A172 (cell line): ENCODE measurements around the gene ATXN1. TPM values are rescaled to one million over a fixed set of nuclear protein-coding genes. Genes with fewer than 3 reads are reported as not detected.

Experiments used
- DNase-seq: peaks from one replicate; pipeline ENCODE4 v3.0.0-alpha.2; 2015; ENCODE audit warnings: low spot score
- total RNA-seq: library from RNA; depleted of rRNA; stranded (reverse); fragments of >200 nt; shearing (Covaris generic); gene quantifications from 2 replicates; pipeline ENCODE4 v1.2.3, GENCODE V29; 2014

Gene ATXN1
- total RNA-seq, 1 experiment from 2014 or later: 12.4 TPM

- DNase-seq: no peak
Observed at GRCh38 chr6:16783509-16783908, 22.2 kb upstream of the ATXN1 start.

DNA sequence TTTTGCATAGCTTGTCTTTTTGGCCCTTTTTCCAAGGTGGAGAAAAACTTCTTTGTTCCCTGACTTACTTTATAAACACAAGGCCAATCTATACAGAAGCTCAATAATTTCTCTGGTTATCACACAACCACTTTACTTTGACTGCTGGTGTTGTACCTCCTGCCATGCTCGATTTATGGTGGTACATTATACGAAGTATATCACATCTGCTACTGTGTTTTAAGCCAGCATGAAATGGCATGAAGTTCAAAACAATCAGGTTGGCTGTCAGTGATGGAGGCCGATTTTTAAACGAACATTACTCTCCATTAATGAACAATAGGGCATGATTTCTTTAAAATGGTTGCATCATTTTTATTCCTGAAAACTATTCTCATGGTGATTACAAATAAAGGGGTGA lies 21.0 kb upstream of the ATXN1 start:
- no peak for DNase-seq

- DNase-seq: no peak
Observed at GRCh38 chr6:16781348-16782169, 20.3 kb upstream of the ATXN1 start.

DNA sequence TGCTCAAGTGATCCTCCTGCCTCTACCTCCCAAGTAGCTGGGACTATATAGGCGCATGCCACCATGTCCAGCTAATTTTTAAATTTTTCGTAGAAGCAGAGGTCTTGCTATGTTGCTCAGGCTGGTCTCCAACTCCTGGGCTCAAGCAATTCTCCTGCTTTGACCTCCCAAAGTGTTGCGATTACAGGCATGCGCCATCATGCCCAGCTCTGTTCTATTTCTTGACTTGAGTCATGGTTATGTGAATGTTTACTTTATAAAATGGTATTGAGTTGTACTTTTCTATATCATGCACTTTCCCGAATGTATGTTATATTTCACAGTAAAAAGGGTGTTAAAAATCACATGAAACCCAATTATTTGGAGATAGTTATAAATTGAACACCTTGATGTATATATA lies 17.3 kb upstream of the ATXN1 start:
- DNase-seq: no peak

GRCh38 chr6:16777794-16778193 lies 16.5 kb upstream of the ATXN1 start:
- DNase-seq: no peak

- DNase-seq: no peak
Observed at GRCh38 chr6:16776394-16777017, 15.2 kb upstream of the ATXN1 start.

GRCh38 chr6:16774437-16774836 lies 13.2 kb upstream of the ATXN1 start:
- no peak for DNase-seq

DNA sequence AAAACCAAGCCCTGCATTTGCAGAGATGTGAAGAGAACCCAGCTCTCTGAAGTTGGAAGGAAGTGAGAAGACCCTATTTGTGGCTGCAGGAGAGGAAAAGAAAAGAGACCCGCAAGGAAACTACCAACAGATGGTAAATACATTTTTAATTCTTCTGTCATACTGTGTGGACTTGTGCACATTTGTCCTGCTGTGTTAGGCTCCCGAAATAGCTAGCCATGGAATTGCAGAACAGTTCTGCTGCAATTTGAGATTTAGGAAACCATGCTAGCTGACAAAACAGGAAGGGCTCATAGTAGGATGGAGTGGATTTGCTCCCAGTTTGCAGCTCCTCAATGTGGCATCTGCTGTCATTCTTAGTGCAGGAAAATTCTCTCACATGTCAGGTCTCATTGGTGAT lies 12.1 kb upstream of the ATXN1 start:
- no peak for DNase-seq

GRCh38 chr6:16770701-16771569 lies 9.7 kb upstream of the ATXN1 start:
- peak; percentile 76 for DNase-seq

- peak; percentile 81 for DNase-seq
Observed at GRCh38 chr6:16769986-16770376, 8.7 kb upstream of the ATXN1 start.

GRCh38 chr6:16769131-16769985 lies 8.1 kb upstream of the ATXN1 start:
- peak; percentile 99 for DNase-seq

GRCh38 chr6:16768477-16768830 lies 7.2 kb upstream of the ATXN1 start:
- no peak for DNase-seq

DNA sequence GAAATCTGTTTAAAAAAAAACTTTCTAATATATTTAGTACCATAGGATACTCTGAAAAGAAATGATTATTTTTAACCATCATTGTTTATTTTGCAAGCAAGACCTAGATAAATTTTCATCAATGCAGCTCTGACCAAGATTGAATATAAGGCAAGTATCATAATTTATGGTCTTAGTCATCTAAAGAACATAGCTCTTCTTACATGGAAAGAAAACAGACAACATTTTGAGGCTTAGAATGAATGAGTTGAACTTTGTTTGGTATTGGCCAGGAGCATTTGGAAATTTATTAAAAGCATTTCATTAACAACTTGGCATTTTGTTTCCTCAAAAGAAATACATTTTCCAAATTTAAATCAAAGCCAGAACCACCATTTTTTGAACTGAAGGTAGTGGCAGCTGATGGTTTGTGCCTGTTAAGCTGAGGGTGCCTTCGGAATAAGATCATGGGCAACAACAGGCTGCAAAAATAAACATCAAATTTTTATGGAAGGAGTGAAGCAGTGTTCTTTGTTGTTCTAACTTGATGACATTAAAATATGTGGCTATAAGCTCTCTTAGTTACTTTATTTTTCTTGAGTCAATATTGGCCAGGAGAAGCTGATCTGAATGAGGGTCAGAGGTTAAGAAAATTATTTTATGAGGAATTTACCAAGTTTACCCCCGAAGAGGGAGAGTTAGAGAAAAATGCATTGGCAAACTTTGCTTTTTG lies 6.7 kb upstream of the ATXN1 start:
- DNase-seq: no peak

DNA sequence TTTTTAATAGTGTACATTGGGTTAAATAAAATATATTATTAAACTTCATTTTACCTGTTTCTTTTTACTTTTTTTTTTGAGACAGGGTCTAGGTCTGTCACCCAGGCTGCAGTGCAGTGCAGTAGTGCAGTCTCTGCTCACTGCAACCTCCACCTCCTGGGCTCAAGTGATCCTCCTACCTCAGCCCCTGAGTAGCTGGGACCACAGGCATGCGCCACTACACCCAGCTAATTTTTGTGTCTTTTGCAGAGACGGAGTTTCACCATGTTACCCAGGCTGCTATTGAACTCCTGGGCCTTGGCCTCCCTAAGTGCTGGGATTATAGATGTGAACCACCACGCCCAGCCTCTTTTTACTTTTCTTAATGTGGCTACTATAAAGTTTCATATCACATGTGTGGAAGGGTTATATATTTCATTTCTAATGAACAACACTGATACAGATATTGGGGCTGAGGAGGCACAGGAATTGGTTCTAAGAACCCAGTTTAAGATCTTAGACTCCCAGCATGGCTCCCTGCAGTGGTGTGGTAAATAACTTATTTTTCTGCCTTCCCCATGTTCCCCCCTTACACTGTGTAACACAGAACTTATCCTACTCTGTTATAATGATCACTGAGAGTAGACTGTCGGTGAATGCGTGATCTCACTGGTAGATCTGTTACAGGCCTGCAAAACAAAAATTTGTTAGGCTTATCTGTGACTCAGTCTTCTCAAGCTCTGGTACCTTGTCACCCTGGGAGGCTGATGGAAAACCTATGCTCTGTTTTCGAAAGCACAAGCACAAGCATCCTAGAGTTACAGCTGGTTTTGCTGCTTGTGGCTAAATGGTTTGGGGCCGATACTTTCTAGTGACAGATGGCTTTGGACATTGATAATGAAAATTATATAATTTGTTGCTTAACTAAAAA lies 5.8 kb upstream of the ATXN1 start:
- no peak for DNase-seq

GRCh38 chr6:16766043-16766536 lies 4.8 kb upstream of the ATXN1 start:
- DNase-seq: peak; percentile 95

DNA sequence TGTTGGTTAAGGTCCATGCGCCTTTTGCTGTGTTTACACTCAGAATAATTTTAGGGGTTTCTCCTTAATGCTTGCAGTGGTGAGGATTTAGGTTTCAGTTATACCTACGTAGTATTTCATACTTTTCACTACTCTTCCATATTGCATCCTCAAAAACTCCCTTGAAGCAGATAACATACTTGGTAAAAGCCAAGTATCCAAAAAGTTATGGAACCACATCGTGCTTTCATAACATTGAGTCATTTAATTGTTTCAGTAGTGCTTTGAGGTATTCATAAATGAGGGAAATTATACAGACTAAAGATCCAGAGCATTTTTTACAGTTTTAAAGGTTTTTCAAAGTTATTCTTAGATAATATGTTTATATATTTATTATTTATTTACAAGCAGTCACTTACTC lies 4.0 kb upstream of the ATXN1 start:
- no peak for DNase-seq

- DNase-seq: peak; percentile 71
Observed at GRCh38 chr6:16764188-16764950, 3.1 kb upstream of the ATXN1 start.

GRCh38 chr6:16762550-16763477 lies 1.6 kb upstream of the ATXN1 start:
- DNase-seq: peak; percentile 61
